Panc1 (cell line): ENCODE data around the gene WIPF1. TPM values are rescaled to one million over a fixed set of nuclear protein-coding genes. Genes with fewer than 3 reads are reported as not detected.

Experiments
- ATAC-seq: fragments of 200-7000 bp; cut with Tn5 transposase; 2 replicates; pipeline ENCODE4 v1.9.1; 2020; ENCODE audit warnings: mild to moderate bottlenecking, moderate library complexity
- BruUV-seq: library from RNA; stranded (reverse); fragments of 400-500 nt; replicated peaks from 2 replicates; lab custom pipeline; 2021; lab: Mats Ljungman, UMichigan
- CTCF ChIA-PET: fragments of 300-600 bp; sonication (Branson Sonifier 250); formaldehyde crosslinking; loops from one replicate; lab custom pipeline; 2022; ENCODE audit warnings: antibody characterized with exemption; lab: Charles Lee
- POLR2A ChIA-PET: fragments of 300-600 bp; sonication (Branson Sonifier 250); formaldehyde crosslinking; loops from one replicate; lab custom pipeline; 2022; ENCODE audit warnings: antibody characterized with exemption; lab: Charles Lee
- DNase-seq: peaks from one replicate; pipeline ENCODE4 v3.0.0-alpha.2; 2010; ENCODE audit warnings: low read depth, low spot score
- H3K27ac ChIP-seq: 2 replicates; pipeline ENCODE4 v1.5.1; 2011; ENCODE audit warnings: mild to moderate bottlenecking, low read length, inconsistent platforms
- H3K27me3 ChIP-seq: fragments of 200-500 bp; sonication (Bioruptor generic); 2 replicates; pipeline ENCODE4 v1.6.0; 2014; ENCODE audit warnings: low read length, inconsistent platforms; ENCODE audit not compliant: control insufficient read depth, insufficient read depth
- H3K36me3 ChIP-seq: fragments of 200-500 bp; sonication (Bioruptor generic); 2 replicates; pipeline ENCODE4 v1.5.1; 2014; ENCODE audit warnings: inconsistent platforms, mild to moderate bottlenecking, low read length, moderate library complexity; ENCODE audit not compliant: control insufficient read depth, insufficient read depth
- H3K4me1 ChIP-seq: 2 replicates; pipeline ENCODE4 v1.5.1; 2011; ENCODE audit warnings: inconsistent platforms, mild to moderate bottlenecking, low read length, moderate library complexity; ENCODE audit not compliant: control insufficient read depth, insufficient read depth
- H3K4me3 ChIP-seq, 2 experiments: 2 replicates each; pipeline ENCODE4 v1.5.1; 2011 to 2012; ENCODE audit warnings: low read depth in 2 of 2, low read length in 2 of 2, mild to moderate bottlenecking in 2 of 2, inconsistent platforms in 1 of 2, moderate library complexity in 1 of 2
- H3K9me3 ChIP-seq: fragments of 200-500 bp; sonication (Bioruptor generic); 2 replicates; pipeline ENCODE4 v1.5.1; 2014; ENCODE audit warnings: low read depth, mild to moderate bottlenecking, inconsistent platforms, low read length, moderate library complexity; ENCODE audit not compliant: control insufficient read depth, insufficient read depth
- POLR2AphosphoS5 ChIP-seq: IDR thresholded peaks from 2 replicates; pipeline ENCODE4 v1.6.1; 2012; ENCODE audit warnings: mild to moderate bottlenecking, low read depth, low read length, moderate library complexity
- REST ChIP-seq, 2 experiments: IDR thresholded peaks; 2 replicates each; pipeline ENCODE4 v1.6.1; 2011 to 2012; ENCODE audit warnings: low read depth in 2 of 2, control low read depth in 1 of 2, low read length in 1 of 2, mild to moderate bottlenecking in 1 of 2, moderate library complexity in 1 of 2; ENCODE audit not compliant: insufficient read depth in 1 of 2
- SIN3A ChIP-seq: IDR thresholded peaks from 2 replicates; pipeline ENCODE4 v1.6.1; 2012; ENCODE audit warnings: low read depth, mild to moderate bottlenecking, low read length, moderate library complexity, borderline replicate concordance; ENCODE audit not compliant: insufficient read depth
- TCF7L2 ChIP-seq: IDR thresholded peaks from 2 replicates; pipeline ENCODE4 v1.6.1; 2011; ENCODE audit warnings: mild to moderate bottlenecking, low read depth, low read length, inconsistent platforms
- in situ Hi-C: cut with HindIII; loops from 2 replicates; pipeline ENCODE4 v1.10.0; 2016; ENCODE audit warnings: low sequenced_read_pairs, low pct_unique_long_range_greater_than_20kb
- intact Hi-C: fragments of 100-400 bp; cut with micrococcal nuclease; formaldehyde crosslinking; loops from one replicate; pipeline ENCODE4 v1.10.0; 2022; ENCODE audit not compliant: unreplicated experiment
- total RNA-seq: library from RNA; stranded (reverse); gene quantifications from one replicate; pipeline ENCODE4 v1.2.1, GENCODE V29; 2021; ENCODE audit not compliant: unreplicated experiment
- TF ChIP-seq, protein P1 (sequence below): fragments of 450-650 bp; IDR thresholded peaks from 2 replicates; pipeline ENCODE4 v1.5.1; 2017; ENCODE audit warnings: mild to moderate bottlenecking

Gene WIPF1
- total RNA-seq, 1 experiment from 2014 or later: 8.3 TPM

DNA sequence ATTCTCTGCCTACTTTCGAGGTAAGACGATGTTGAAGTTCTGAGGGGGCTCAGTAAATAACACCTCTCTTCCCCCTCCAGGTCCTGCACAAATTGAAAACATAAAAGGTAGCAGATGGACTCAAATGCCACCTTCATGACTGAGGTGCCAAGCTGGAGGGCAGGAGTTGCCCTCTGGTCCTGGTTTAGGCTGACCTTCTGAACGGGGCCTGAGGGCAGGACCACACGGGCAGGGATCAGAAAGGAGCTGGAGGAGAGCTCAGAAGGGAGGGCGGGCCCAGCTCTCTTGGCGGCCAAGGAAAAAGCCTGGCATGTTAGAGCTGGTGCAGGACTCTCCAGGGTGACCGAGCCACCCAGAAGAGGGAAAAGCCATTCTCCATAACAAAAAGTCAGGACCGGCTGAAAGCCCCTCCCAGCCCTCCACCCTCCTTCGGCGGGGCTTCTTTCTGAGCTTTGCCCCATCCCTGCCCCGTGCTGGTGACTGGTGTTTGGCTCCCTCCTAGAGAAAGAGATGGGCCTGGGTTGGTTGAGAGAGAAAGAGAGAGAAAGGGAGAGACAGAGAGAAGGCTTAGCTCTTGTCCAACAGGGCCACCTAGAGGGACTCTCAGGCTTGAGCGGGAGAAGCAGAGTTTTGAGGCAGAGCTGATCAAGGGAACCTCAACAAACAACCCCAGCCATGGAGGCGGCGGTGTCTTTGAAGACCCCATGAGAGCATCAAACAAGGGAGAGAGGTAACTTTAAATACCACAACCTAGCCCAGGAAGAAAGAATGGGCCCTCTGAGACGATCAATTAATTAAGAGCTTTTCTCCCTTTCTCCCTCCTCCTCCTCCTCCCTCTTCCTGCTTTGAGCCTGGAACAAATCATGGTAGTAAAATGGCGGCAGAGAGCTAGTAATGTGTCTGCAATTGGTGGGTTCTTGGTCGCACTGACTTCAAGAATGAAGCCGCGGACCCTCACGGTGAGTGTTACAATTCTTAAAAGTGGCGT lies 50.8 kb downstream of the WIPF1 start:
- CTCF ChIA-PET: interaction anchor here (0.8 to 2.0 kb wide), 4 partner anchors 16 to 85 kb away, joined by 3 to 8 read pairs (median 3); no protein-coding TSS in a partner anchor
- POLR2A ChIA-PET: no interaction called here
- intact Hi-C loops: loop anchor here (2.0 kb wide), 1 partner anchor 84 kb away; no protein-coding TSS in a partner anchor

DNA sequence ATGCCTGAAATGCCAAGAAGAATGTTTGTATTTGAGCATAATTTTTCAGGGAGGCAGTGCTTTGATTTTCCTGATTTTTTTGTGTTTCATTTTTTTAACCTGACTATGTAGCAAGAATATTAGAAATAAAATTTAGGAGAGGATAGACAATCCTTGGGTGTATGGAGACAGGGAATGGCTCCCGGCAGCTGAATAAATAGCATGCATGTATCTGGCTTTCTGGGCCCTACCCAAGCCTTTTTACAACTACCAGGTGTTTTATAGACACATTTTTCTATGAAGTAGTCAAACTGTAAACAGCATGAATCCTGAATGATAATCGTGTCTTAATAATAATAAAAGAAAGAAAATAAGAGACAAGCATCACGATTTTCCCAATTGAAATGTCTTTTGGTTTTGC lies 52.4 kb downstream of the WIPF1 start:
- DNase-seq (no peak), ATAC-seq (no peak)
- intact Hi-C loops: no loop called here
- no peak for TF ChIP-seq REST (IDR thresholded peaks at IDR 0.05; ENCODE audit: insufficient read depth in 1 of 2, low read depth in 2 of 2, low read length in 1 of 2)
- ChIA-PET CTCF (no interaction called here), POLR2A (no interaction called here)
- no peaks in the 10 kb centered on the region for H3K4me1 ChIP-seq
- no peaks in the 10 kb centered on the region for H3K27me3 ChIP-seq
- H3K9me3 ChIP-seq: no peaks in the 10 kb centered on the region
- in situ Hi-C loops: no loop called here
- BruUV-seq: no TSS peak
- no peak overlapping the region for H3K27ac ChIP-seq
- no peaks in the 10 kb centered on the region for H3K36me3 ChIP-seq
- H3K4me3 ChIP-seq: no peak overlapping the region

More for the DNA sequence above, 50.8 kb downstream of the WIPF1 start:
- ATAC-seq (peak; percentile 84), DNase-seq (no peak)
- H3K4me3 ChIP-seq: no peak overlapping the region
- no peaks in the 10 kb centered on the region for H3K27me3 ChIP-seq
- H3K9me3 ChIP-seq: no peaks in the 10 kb centered on the region
- in situ Hi-C loops: no loop called here
- TF ChIP-seq, protein P1, sequence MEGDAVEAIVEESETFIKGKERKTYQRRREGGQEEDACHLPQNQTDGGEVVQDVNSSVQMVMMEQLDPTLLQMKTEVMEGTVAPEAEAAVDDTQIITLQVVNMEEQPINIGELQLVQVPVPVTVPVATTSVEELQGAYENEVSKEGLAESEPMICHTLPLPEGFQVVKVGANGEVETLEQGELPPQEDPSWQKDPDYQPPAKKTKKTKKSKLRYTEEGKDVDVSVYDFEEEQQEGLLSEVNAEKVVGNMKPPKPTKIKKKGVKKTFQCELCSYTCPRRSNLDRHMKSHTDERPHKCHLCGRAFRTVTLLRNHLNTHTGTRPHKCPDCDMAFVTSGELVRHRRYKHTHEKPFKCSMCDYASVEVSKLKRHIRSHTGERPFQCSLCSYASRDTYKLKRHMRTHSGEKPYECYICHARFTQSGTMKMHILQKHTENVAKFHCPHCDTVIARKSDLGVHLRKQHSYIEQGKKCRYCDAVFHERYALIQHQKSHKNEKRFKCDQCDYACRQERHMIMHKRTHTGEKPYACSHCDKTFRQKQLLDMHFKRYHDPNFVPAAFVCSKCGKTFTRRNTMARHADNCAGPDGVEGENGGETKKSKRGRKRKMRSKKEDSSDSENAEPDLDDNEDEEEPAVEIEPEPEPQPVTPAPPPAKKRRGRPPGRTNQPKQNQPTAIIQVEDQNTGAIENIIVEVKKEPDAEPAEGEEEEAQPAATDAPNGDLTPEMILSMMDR: peak; percentile 68
- TF ChIP-seq SIN3A: no peak
- no peak for TF ChIP-seq TCF7L2
- TF ChIP-seq REST (IDR thresholded peaks at IDR 0.05; ENCODE audit: insufficient read depth in 1 of 2, low read depth in 2 of 2, low read length in 1 of 2): no peak
- TF ChIP-seq POLR2AphosphoS5: no peak
- H3K4me1 ChIP-seq: no peaks in the 10 kb centered on the region
- no peak overlapping the region for H3K27ac ChIP-seq
- no TSS peak for BruUV-seq
- H3K36me3 ChIP-seq: no peaks in the 10 kb centered on the region
